DOHH2 (cell line): ENCODE measurements around the gene KCTD1.
A peak's percentile ranks its signal among the peaks of the same experiment; 100 is the strongest.

Source experiments
- H3F3A ChIP-seq: fragments of 200-600 bp; sonication (generic), shearing (Covaris generic); 2 replicates; pipeline ENCODE4 v1.6.0; 2016; ENCODE audit warnings: antibody characterized with exemption, mild to moderate bottlenecking; ENCODE audit not compliant: control insufficient read depth, insufficient read depth
- H3K27ac ChIP-seq: fragments of 200-600 bp; sonication (generic); 2 replicates; pipeline ENCODE4 v1.5.1; 2014; ENCODE audit warnings: low read depth, mild to moderate bottlenecking, low read length, moderate library complexity
- H3K27me3 ChIP-seq: fragments of 200-600 bp; sonication (generic); 2 replicates; pipeline ENCODE4 v1.6.1; 2014; ENCODE audit warnings: mild to moderate bottlenecking, low read length, mixed read lengths; ENCODE audit not compliant: control insufficient read depth
- H3K36me3 ChIP-seq: fragments of 200-600 bp; sonication (generic); 2 replicates; pipeline ENCODE4 v1.6.1; 2014; ENCODE audit warnings: mild to moderate bottlenecking, low read length, moderate library complexity, mixed read lengths; ENCODE audit not compliant: control insufficient read depth
- H3K4me1 ChIP-seq: fragments of 200-600 bp; sonication (generic); 2 replicates; pipeline ENCODE4 v1.6.1; 2014; ENCODE audit warnings: mild to moderate bottlenecking, low read length, mixed read lengths; ENCODE audit not compliant: control insufficient read depth
- H3K4me2 ChIP-seq: fragments of 200-600 bp; sonication (generic); 2 replicates; pipeline ENCODE4 v1.6.0; 2014; ENCODE audit warnings: mild to moderate bottlenecking, low read length, moderate library complexity
- H3K4me3 ChIP-seq: fragments of 200-600 bp; sonication (generic); 2 replicates; pipeline ENCODE4 v1.5.1; 2014; ENCODE audit warnings: mild to moderate bottlenecking, low read length, mixed read lengths
- H3K79me2 ChIP-seq: fragments of 200-600 bp; sonication (generic); 2 replicates; pipeline ENCODE4 v1.6.1; 2014; ENCODE audit warnings: mild to moderate bottlenecking, low read length, mixed read lengths; ENCODE audit not compliant: control insufficient read depth
- H3K9me2 ChIP-seq: fragments of 200-600 bp; sonication (generic); replicated peaks from 2 replicates; pipeline ENCODE4 v1.6.1; 2014; ENCODE audit warnings: mild to moderate bottlenecking, low read length, mixed read lengths; ENCODE audit not compliant: control insufficient read depth
- H3K9me3 ChIP-seq: fragments of 200-600 bp; sonication (generic); 2 replicates; pipeline ENCODE4 v1.6.1; 2014; ENCODE audit warnings: antibody characterized with exemption, low read length, mixed read lengths; ENCODE audit not compliant: control insufficient read depth, insufficient read depth
- H4K20me1 ChIP-seq: fragments of 200-600 bp; sonication (generic); 2 replicates; pipeline ENCODE4 v1.6.0; 2014; ENCODE audit warnings: low read depth, mild to moderate bottlenecking, antibody characterized with exemption, low read length, moderate library complexity; ENCODE audit not compliant: control insufficient read depth, insufficient read depth
- EZH2phosphoT487 ChIP-seq: fragments of 200-600 bp; sonication (generic); IDR thresholded peaks from 2 replicates; pipeline ENCODE4 v1.6.1; 2017; ENCODE audit warnings: borderline replicate concordance, mild to moderate bottlenecking, antibody characterized with exemption, low read length, moderate library complexity, mixed read lengths
- TF ChIP-seq, protein P1 (sequence below): fragments of 200-600 bp; sonication (generic); IDR thresholded peaks from one replicate; pipeline ENCODE4 v1.5.1; 2014; ENCODE audit warnings: antibody characterized with exemption, mild to moderate bottlenecking, low read depth, low read length; ENCODE audit not compliant: poor library complexity, severe bottlenecking

Gene KCTD1

GRCh38 chr18:26457611-26458353 lies 90.6 kb downstream of the KCTD1 start:
- peaks cover 6% of the 10 kb centered on the region for H3K4me1 ChIP-seq
- H4K20me1 ChIP-seq = no peaks in the 10 kb centered on the region
- no peaks in the 10 kb centered on the region for H3K9me3 ChIP-seq
- no peak overlapping the region for H3K4me3 ChIP-seq
- no peaks in the 10 kb centered on the region for H3F3A ChIP-seq
- H3K9me2 ChIP-seq = no peaks in the 10 kb centered on the region
- no peaks in the 10 kb centered on the region for H3K27me3 ChIP-seq
- no peaks in the 10 kb centered on the region for H3K36me3 ChIP-seq
- TF ChIP-seq, protein P1, sequence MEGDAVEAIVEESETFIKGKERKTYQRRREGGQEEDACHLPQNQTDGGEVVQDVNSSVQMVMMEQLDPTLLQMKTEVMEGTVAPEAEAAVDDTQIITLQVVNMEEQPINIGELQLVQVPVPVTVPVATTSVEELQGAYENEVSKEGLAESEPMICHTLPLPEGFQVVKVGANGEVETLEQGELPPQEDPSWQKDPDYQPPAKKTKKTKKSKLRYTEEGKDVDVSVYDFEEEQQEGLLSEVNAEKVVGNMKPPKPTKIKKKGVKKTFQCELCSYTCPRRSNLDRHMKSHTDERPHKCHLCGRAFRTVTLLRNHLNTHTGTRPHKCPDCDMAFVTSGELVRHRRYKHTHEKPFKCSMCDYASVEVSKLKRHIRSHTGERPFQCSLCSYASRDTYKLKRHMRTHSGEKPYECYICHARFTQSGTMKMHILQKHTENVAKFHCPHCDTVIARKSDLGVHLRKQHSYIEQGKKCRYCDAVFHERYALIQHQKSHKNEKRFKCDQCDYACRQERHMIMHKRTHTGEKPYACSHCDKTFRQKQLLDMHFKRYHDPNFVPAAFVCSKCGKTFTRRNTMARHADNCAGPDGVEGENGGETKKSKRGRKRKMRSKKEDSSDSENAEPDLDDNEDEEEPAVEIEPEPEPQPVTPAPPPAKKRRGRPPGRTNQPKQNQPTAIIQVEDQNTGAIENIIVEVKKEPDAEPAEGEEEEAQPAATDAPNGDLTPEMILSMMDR = no peak
- no peak for TF ChIP-seq EZH2phosphoT487
- H3K79me2 ChIP-seq = no peaks in the 10 kb centered on the region
- no peak overlapping the region for H3K4me2 ChIP-seq
- H3K27ac ChIP-seq = no peak overlapping the region

GRCh38 chr18:26457195-26457594 lies 91.2 kb downstream of the KCTD1 start:
- no peaks in the 10 kb centered on the region for H3K36me3 ChIP-seq
- no peaks in the 10 kb centered on the region for H3F3A ChIP-seq
- H3K9me3 ChIP-seq = no peaks in the 10 kb centered on the region
- no peaks in the 10 kb centered on the region for H4K20me1 ChIP-seq
- no peak overlapping the region for H3K4me3 ChIP-seq
- peaks cover 6% of the 10 kb centered on the region for H3K4me1 ChIP-seq
- H3K4me2 ChIP-seq = no peak overlapping the region
- H3K27ac ChIP-seq = no peak overlapping the region
- no peak for TF ChIP-seq EZH2phosphoT487
- TF ChIP-seq, protein P1 = no peak
- no peaks in the 10 kb centered on the region for H3K79me2 ChIP-seq
- H3K9me2 ChIP-seq = no peaks in the 10 kb centered on the region
- no peaks in the 10 kb centered on the region for H3K27me3 ChIP-seq

GRCh38 chr18:26456070-26456491 lies 92.3 kb downstream of the KCTD1 start:
- Histone ChIP-seq H3K9me2 (no peaks in the 10 kb centered on the region), H3K4me1 (peaks cover 6% of the 10 kb centered on the region), H3K36me3 (no peaks in the 10 kb centered on the region), H3K27ac (no peak overlapping the region), H3K4me2 (no peak overlapping the region), H3K27me3 (no peaks in the 10 kb centered on the region), H3K9me3 (no peaks in the 10 kb centered on the region), H3K79me2 (no peaks in the 10 kb centered on the region), H4K20me1 (no peaks in the 10 kb centered on the region), H3K4me3 (no peak overlapping the region), H3F3A (no peaks in the 10 kb centered on the region)
- TF ChIP-seq EZH2phosphoT487 = no peak
- TF ChIP-seq, protein P1 = peak; percentile 30
